22Rv1 (cell line): ENCODE results near the gene PPM1B.

Experiments
- ZFX ChIP-seq: fragments of 450-650 bp; IDR thresholded peaks from 2 replicates; pipeline ENCODE4 v1.6.1; 2017; ENCODE audit warnings: antibody characterized with exemption, borderline replicate concordance
- TF ChIP-seq, protein P1 (sequence below): fragments of 450-650 bp; IDR thresholded peaks from 2 replicates; pipeline ENCODE4 v1.5.1; 2017; ENCODE audit warnings: mild to moderate bottlenecking

DNA sequence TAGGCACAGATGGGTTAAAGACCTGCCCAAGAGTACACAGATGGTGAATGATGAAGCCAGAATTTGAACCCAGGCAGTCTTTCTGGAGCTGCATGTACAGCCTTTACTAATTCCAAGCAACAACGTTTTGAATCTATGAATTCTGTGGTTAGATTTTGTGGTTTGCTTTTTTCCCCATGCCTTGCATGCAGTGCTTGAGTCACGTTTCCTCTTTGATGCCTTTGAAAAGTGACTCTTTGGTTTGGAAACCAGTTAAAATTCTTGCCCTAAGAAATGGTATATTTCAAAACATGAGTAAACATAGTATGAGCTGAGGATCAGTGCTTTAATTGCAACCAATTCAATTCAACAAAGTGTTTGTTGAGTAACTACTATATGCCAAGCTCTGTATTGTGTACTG is 48.2 kb upstream of the PPM1B start:
- TF ChIP-seq, protein P1, sequence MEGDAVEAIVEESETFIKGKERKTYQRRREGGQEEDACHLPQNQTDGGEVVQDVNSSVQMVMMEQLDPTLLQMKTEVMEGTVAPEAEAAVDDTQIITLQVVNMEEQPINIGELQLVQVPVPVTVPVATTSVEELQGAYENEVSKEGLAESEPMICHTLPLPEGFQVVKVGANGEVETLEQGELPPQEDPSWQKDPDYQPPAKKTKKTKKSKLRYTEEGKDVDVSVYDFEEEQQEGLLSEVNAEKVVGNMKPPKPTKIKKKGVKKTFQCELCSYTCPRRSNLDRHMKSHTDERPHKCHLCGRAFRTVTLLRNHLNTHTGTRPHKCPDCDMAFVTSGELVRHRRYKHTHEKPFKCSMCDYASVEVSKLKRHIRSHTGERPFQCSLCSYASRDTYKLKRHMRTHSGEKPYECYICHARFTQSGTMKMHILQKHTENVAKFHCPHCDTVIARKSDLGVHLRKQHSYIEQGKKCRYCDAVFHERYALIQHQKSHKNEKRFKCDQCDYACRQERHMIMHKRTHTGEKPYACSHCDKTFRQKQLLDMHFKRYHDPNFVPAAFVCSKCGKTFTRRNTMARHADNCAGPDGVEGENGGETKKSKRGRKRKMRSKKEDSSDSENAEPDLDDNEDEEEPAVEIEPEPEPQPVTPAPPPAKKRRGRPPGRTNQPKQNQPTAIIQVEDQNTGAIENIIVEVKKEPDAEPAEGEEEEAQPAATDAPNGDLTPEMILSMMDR: no peak
- no peak for TF ChIP-seq ZFX
